ENCODE measurements around the gene FOXL3. TPM values are rescaled to one million over a fixed set of nuclear protein-coding genes. Genes with fewer than 3 reads are reported as not detected.
"Not testable (repeated sequence)": the region's sequence is repeated elsewhere in the genome, so short reads cannot be mapped to it uniquely, and the experiment has no call there.

The FOXL3 gene
- not detected in 2 replicates for total RNA-seq (2014; rRNA removed; shearing (Covaris generic); ENCODE audit: low replicate concordance)

DNA sequence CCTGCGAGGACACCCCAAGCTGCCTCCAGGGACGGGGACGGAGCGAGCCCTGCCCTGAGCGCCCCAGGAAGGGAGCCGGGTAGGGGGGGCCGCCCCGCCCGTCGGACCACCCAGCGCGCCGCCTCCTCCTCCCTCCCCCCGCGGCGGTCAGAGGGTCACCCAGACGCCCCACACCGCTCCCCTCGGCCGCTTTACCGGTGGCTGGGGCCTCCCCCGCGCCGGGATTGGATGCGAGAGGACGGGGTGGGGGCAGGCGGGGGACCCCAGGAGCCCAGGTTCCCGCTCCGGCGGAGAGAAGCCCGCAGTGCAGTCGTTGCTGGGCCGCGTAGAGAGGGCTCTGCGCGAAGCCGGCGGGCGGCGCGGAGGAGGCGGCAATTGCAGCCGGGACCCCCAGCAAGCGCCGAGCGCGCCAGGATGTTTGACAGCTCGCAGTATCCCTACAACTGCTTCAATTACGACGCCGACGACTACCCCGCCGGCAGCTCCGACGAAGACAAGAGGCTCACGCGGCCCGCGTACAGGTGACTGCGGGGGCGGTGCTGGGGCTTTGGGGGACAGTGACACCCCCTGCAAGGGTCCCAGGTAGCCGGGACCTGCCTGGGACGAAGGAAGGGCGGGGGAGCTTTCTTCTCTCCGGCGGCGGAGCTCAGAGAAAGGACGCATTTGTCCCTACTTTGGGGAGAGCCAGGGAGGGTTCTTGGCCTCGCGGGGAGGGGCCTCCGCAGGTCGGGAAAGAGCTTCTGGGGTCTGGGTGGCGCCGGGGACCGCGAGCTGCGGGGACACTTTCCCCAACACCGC, at the start of gene FOXL3:
FOXL3 (plus strand) TSS at position 415 of the 798 bp plus-strand sequence; CDS start at position 415, 0 bp downstream.
- in situ Hi-C loops (cut with HindIII; ENCODE audit: low pct_unique_long_range_greater_than_20kb, low sequenced_read_pairs) = no loop called here
- no peak for DNase-seq (ENCODE audit: low read depth)

DNA sequence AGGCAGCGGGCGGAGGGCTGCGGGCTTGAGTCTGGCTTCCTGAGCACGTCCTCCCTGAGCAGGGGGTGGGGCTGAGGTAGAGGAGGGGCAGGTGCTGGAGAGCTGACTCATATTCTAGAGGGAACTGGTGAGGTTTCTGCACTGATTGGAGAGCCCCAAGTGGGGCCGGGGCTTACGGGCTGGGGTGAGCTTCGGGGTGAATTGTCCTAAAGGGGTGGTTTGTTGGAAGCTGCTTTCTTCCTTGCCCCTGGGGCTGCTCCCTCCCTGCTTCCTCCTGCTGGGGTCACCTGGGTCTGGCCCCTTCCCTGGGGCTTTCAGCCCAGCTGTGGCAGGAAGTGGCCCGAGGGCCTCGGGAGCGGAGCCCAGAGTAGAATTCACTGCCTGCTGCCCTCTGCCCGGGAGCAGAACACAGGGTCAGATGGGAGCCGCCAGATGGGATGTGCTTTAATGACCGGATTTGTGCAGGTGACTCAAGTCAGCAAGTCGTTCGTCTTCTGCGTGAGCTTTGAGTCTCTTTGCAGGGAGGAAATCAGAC, 49.0 kb upstream of the FOXL3 start:
- DNase-seq (ENCODE audit: low read depth) = no peak
- in situ Hi-C loops (cut with HindIII; ENCODE audit: low pct_unique_long_range_greater_than_20kb, low sequenced_read_pairs) = no loop called here

DNA sequence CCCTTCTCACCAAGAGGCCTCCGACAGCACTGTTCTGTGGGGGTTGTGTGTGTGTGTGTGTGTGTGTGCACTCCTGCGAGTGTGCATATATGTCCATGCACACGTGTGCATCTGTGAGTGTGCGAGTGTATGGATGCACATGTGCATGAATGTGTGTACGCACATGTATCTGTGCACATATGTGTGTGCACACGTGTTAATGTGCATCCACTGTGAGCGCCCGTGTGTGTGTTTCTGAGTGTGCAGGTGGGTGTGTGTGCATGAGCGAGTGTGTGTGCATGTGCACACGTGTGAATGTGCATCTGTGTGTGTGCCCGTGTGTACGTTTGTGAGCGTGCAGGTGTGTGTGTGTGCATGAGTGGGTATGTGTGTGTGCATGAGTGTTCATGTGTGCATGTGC, 48.5 kb upstream of the FOXL3 start:
- no peak for DNase-seq (ENCODE audit: low read depth)
- in situ Hi-C loops (cut with HindIII; ENCODE audit: low pct_unique_long_range_greater_than_20kb, low sequenced_read_pairs) = no loop called here

DNA sequence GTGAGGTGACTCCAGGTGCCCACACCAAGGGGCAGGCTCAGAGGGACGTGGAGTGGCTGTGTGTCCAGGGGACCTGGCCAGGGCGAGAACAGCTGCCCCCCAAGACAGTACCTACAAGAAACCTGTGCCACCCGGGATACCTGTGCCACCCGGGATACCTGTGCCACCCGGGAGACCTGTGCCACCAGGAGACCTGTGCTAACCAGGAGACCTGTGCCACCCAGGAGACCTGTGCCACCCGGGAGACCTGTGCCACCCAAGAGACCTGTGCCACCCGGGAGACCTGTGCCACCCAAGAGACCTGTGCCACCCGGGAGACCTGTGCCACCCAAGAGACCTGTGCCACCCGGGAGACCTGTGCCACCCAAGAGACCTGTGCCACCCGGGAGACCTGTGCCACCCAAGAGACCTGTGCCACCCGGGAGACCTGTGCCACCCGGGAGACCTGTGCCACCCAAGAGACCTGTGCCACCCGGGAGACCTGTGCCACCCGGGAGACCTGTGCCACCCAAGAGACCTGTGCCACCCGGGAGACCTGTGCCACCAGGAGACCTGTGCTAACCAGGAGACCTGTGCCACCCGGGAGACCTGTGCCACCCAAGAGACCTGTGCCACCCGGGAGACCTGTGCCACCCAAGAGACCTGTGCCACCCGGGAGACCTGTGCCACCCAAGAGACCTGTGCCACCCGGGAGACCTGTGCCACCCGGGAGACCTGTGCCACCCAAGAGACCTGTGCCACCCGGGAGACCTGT, 47.0 kb upstream of the FOXL3 start:
- DNase-seq (ENCODE audit: low read depth); in situ Hi-C loops (cut with HindIII; ENCODE audit: low pct_unique_long_range_greater_than_20kb, low sequenced_read_pairs): not testable (repeated sequence)

DNA sequence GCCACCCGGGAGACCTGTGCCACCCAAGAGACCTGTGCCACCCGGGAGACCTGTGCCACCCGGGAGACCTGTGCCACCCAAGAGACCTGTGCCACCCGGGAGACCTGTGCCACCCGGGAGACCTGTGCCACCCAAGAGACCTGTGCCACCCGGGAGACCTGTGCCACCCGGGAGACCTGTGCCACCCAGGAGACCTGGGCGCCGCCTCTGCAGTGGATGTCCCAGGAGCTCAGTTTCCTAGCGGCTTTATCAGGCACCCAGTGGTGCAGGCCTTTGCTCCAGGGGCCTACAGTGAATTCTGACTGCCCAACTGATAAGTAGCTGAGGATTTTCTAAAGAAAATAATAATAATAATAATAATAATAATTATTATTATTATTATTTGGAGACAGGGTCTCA, 46.4 kb upstream of the FOXL3 start:
- in situ Hi-C loops (cut with HindIII; ENCODE audit: low pct_unique_long_range_greater_than_20kb, low sequenced_read_pairs); DNase-seq (ENCODE audit: low read depth): not testable (repeated sequence)

DNA sequence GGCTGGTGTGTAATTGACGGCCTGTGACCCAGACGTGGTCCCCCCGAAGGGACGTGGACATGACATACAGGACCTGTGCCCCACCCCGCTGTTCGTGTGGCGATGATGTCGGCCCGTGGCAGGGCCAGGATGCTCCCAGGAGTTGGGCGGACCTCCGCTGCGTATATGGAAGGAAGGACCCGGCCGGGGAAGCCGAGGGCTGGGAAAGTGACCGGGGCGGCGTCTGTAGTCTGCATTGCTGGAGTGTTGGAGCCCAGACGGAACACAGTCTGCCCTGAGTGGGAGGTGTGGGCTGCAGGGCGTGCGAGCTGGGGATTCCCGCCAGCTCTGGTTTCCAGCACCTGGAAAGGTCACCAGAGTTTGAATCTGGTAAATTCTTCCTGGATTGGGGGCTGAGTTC, 45.0 kb upstream of the FOXL3 start:
- DNase-seq (ENCODE audit: low read depth) = no peak
- in situ Hi-C loops (cut with HindIII; ENCODE audit: low pct_unique_long_range_greater_than_20kb, low sequenced_read_pairs) = no loop called here

DNA sequence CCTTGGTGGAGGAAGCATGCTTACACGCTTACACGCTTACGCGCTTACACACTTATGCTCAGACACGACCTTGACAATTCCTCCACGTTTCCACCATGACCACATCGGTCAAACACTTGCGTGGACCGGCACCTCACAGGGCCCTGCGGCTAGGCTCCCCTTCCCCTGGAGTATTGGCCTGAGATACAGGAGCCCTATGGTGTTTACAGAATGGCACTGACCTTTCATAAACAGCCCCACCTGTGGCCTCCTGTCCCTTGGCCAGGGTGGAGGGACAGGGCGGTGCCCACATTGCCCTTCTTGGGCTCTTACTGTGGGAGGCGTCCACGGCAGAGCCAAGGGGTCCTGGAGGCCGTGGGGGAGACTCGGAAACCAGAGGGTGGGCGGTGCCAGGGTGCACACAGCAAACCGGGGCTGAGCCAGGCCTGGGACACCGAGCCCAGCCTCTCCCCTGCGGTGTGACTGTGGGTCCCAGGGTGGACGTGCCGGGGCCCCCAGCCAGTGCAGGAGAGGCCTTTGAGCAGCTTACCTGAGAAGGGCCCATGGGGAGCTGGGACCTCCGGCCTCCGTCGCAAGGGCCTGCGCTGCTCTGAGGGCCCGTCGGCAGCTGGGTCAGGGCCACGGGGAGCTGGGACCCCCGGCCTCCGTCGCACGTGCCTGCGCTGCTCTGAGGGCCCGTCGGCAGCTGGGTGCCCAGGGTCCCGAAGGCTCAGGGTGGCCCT, 44.2 kb upstream of the FOXL3 start:
- DNase-seq (ENCODE audit: low read depth) = no peak

DNA sequence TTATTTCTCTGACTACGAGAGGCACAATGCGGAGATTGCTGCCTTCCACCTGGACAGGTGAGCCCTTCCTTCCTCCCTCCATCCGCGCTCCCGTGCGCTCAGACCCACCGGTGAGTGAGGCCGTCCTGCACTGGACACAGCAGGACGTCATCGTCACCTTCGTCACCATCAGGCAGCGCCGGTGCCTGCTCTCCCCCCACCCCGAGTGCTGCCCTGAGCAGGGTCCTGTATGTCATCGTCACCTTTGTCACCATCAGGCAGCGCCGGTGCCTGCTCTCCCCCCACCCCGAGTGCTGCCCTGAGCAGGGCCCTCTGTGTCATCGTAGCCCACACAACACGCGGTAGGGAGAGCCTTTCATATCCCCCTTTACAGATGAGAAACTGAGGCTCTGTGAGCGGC, 43.5 kb upstream of the FOXL3 start:
- no peak for DNase-seq (ENCODE audit: low read depth)
- in situ Hi-C loops (cut with HindIII; ENCODE audit: low pct_unique_long_range_greater_than_20kb, low sequenced_read_pairs) = no loop called here

More for the DNA sequence above, 44.2 kb upstream of the FOXL3 start:
- in situ Hi-C loops (cut with HindIII; ENCODE audit: low pct_unique_long_range_greater_than_20kb, low sequenced_read_pairs) = no loop called here

DNA sequence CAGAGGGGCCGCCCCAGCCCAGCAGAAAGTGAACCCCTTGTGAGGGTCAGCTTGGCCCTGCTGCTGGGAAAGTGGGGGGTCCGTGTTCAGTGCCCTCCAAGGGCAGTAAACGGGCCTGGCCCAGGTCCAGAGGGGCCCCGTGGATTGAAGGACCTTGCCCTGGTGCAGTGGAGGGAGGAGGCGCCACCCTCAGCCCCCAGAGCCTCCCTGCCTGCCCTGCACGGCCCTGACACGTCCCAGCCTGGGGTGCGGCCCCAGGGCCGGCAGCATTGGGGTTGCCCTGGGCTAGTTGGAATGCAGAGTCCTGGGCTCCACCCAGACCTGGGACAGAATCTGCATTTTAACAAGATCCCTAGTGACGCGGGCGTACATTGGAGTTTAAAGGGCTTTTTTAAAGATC, 42.8 kb upstream of the FOXL3 start:
- DNase-seq (ENCODE audit: low read depth) = no peak
- in situ Hi-C loops (cut with HindIII; ENCODE audit: low pct_unique_long_range_greater_than_20kb, low sequenced_read_pairs) = no loop called here

DNA sequence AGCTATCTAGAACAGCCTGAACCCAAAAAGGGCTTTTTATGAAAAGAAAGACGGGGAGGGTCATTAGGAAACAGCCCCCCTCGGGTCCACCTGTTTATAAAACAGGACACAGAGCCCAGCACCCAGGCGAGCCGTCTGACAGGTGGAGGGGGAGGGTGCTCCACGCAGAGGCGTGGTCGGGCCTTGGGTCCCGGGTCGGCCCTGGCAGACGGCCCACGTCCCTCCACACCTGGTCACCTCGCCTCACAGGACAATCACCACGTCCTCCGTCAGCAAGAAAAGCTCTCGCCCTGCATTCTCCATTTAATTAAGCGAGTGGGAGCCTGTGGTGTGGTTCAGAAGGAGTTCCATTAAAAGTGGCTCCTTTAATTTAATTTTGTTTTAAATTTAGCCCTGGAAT, 42.3 kb upstream of the FOXL3 start:
- DNase-seq (ENCODE audit: low read depth) = no peak
- in situ Hi-C loops (cut with HindIII; ENCODE audit: low pct_unique_long_range_greater_than_20kb, low sequenced_read_pairs) = no loop called here

DNA sequence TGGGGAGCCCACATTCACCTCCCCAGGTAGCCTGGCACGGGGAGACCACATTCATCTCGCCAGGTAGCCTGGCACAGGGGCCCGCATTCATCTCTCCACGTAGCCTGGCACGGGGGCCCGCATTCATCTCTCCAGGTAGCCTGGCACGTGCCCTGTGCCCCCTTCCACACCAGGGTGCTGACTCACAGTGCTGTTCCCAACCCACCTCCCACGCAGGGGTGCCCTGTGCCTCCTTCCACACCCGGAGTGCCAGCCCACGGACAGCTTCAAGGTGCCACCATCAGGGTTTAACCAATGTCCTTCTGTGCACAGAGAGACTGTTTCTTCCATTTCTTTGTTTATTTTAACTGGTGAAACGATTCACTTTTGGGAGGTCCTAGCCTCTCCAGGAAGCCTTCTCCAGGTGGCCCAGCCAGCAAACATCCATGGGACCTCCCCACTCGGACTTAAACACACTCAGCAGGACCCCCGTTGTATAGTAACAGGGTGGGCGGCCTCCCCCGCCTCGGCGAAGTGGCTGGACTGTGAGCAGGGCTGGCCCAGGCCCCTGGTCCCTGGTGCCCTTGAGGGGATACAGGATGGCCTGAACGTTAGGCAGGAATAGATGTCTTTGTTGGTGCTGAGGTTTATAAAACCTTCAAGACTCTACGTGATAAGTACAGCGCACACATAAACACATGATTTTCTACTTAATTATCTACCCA, 41.1 kb upstream of the FOXL3 start:
- in situ Hi-C loops (cut with HindIII; ENCODE audit: low pct_unique_long_range_greater_than_20kb, low sequenced_read_pairs) = no loop called here
- DNase-seq (ENCODE audit: low read depth) = no peak

DNA sequence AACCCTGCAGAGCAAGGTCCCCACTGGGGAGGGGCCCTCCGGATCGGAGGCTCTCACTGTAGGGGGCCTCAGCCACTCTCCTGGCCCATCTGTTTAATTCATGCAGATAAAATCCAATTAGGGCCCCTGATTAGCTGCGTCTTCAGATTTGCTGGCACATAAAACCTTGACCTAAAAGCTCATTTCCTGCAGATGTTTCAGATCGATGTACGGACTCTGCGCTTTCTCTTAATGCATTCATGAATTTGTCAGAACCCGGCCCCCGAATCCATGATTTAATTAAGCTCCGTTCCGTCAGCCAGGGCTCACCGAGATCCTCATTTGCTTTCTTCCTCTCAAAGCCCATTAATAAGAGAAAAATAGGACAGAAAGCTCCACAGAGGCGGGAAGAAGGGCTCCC, 40.0 kb upstream of the FOXL3 start:
- in situ Hi-C loops (cut with HindIII; ENCODE audit: low pct_unique_long_range_greater_than_20kb, low sequenced_read_pairs) = no loop called here
- no peak for DNase-seq (ENCODE audit: low read depth)

DNA sequence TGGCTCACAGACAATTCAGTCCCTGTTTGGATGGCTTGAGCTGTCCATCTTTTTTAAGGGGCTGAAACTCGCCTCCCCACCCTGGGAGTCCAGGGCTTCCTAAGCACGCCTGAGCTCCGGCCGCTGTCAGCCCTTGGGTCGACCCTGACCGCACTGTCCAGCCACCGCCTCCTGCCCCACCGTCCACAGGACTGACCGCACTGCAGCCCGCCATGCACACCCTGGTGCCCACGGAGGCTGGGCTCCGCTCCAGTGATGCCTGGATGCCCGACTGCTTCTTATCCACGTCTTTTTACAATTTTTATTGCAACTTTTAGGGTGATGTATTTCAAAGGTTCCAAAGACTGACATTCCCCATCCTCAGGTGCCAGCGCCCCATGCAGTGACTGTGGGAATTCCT, 39.4 kb upstream of the FOXL3 start:
- DNase-seq (ENCODE audit: low read depth) = no peak
- in situ Hi-C loops (cut with HindIII; ENCODE audit: low pct_unique_long_range_greater_than_20kb, low sequenced_read_pairs) = no loop called here

DNA sequence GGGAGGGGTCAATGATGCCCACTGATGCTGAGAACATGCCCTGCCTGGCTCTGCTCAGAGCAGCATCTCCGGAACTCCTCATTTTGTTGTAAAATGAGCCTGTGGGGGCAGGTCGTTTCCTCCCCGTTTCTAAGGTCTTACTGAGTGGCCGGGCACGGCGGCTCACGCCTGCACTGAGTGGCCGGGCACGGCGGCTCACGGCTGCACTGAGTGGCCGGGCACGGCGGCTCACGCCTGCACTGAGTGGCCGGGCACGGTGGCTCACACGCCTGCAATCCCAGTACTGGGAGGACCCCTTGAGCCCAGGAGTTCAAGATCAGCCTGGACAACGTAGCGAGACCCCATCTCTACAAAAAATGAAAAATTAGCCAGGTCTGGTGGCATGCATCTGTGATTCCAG, 39.0 kb upstream of the FOXL3 start:
- no peak for DNase-seq (ENCODE audit: low read depth)
- in situ Hi-C loops (cut with HindIII; ENCODE audit: low pct_unique_long_range_greater_than_20kb, low sequenced_read_pairs) = no loop called here

DNA sequence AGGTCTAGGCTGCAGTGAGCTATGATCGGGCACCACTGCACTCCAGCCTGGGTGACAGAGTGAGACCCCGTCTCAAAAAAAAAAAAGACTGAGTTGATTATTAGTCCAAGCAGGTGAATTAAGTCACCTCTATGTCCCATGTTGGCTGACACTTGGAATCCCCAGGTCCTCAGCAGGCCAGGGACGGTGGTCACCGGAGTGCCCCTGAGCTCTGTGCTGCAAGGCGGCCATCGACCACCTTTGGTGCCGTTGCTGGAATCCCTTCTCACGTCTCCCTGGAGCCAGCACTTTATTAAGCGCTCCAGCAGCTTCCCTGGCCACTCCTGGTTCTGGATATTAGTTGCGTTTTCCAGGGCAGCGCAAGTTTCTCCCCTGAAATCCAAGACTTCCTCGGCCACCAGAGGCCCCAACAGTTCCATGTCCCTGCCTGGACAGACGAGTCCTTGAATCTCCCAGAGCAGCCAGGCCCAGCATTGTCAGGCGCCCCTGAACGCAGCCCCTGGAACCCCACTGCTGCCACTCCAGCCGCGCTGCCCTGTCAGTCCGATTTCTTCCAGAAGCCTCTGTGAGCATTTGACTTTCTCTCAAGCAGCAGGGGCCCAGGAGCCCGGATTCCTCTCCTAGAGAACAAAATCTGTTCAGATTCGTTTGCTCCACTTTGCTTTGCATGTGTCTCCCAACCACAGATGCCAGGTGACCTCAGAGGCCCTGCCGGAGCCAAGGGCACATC, 38.4 kb upstream of the FOXL3 start:
- no peak for DNase-seq (ENCODE audit: low read depth)
- in situ Hi-C loops (cut with HindIII; ENCODE audit: low pct_unique_long_range_greater_than_20kb, low sequenced_read_pairs) = no loop called here

DNA sequence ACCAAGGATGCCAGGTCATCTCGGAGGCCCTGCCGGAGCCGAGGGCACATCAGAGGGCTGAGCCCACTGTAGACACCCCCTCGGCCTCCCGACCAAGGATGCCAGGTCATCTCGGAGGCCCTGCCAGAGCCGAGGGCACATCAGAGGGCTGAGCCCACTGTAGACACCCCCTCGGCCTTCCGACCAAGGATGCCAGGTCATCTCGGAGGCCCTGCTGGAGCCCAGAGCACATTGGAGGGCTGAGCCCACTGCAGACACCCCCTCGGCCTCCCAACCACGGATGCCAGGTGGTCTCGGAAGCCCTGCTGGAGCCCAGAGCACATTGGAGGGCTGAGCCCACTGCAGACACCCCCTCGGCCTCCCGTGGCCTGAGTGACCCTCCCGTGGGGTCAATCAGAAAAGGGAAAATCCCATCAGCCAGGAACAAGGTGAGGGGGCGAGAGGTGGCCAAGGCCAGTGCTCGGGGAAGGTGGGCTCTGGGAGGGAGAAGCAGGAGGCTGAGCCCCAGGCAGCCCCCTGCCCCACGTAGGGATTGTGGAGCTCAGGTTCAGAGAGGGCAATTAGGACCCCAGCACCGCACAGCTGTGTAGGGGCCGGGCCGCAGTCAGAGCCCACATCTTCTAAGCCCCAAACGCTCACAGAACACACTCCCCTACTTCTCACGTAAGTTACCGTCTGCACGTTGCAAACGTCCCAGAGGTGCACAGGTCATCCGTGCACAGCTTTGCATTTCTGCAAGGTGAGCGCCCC, 37.6 kb upstream of the FOXL3 start:
- in situ Hi-C loops (cut with HindIII; ENCODE audit: low pct_unique_long_range_greater_than_20kb, low sequenced_read_pairs) = no loop called here
- no peak for DNase-seq (ENCODE audit: low read depth)

DNA sequence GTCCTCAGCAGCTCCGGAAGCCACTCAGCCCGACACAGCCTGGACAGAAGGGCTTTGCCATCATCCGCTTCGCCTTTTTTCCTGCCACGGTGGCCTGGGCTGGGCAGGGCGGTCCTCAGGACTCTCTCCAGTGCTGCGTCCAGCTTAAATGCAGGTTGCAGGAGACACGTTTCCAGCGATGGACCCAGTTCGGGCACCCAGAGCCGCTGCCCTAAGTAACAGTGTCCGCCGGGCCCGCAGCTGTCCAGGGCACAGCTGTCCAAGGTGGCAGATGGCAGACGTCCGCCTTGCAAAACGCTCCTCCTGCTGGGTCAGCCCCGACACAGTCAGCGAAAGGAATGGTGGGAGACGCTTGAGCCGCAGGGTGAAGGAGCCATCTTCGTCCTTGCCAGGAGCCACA, 37.0 kb upstream of the FOXL3 start:
- no peak for DNase-seq (ENCODE audit: low read depth)
- in situ Hi-C loops (cut with HindIII; ENCODE audit: low pct_unique_long_range_greater_than_20kb, low sequenced_read_pairs) = no loop called here
